Right lobe of liver (tissue), 6 donors: ENCODE results near the gene HOXA2. TPM values are rescaled to one million over a fixed set of nuclear protein-coding genes. Genes with fewer than 3 reads are reported as not detected.
A peak's percentile ranks its signal among the peaks of the same experiment; 100 is the strongest.

Source experiments
- ATAC-seq, 4 donors: fragments of 200-7000 bp; cut with Tn5 transposase; one replicate each; pipeline ENCODE4 v1.9.1; 2020; ENCODE audit warnings: mild to moderate bottlenecking in 4 of 4, moderate library complexity in 4 of 4
- DNase-seq, 3 donors: peaks; one replicate each; pipeline ENCODE4 v3.0.0-alpha.2; 2020
- H3K27ac ChIP-seq, 3 donors: fragments of 200-600 bp; one replicate each; pipeline ENCODE4 v1.8.0; 2022
- H3K27me3 ChIP-seq, 2 donors: fragments of 200-600 bp; one replicate each; pipeline ENCODE4 v1.8.0; 2022
- H3K36me3 ChIP-seq, 4 donors: fragments of 200-600 bp; sonication (generic) in 1 of 4; one replicate each; pipeline versions ENCODE4 v1.5.1 to v1.8.0; 2017 to 2022; ENCODE audit warnings: control low read depth in 1 of 4
- H3K4me1 ChIP-seq, 4 donors: fragments of 200-600 bp; sonication (generic) in 1 of 4; one replicate each; pipeline versions ENCODE4 v1.5.1 to v1.8.0; 2017 to 2022; ENCODE audit warnings: control low read depth in 1 of 4
- H3K4me3 ChIP-seq, 3 donors: fragments of 200-600 bp; one replicate each; pipeline ENCODE4 v1.8.0; 2022
- H3K9me3 ChIP-seq, 4 donors: fragments of 200-600 bp; sonication (generic) in 1 of 4; one replicate each; pipeline versions ENCODE4 v1.5.1 to v1.8.0; 2017 to 2022; ENCODE audit warnings: control low read depth in 1 of 4
- POLR2A ChIP-seq: fragments of 450-650 bp; IDR thresholded peaks from one replicate; pipeline ENCODE4 v1.6.1; 2017; ENCODE audit warnings: antibody characterized with exemption, mild to moderate bottlenecking
- WGBS: methylation state at CpG from one replicate; pipeline ENCODE4 v1.1.6; 2018; ENCODE audit warnings: low coverage, low lambda C conversion rate; ENCODE audit not compliant: insufficient coverage; ENCODE audit errors: missing lambda C conversion rate; 5-methylcytosine and 5-hydroxymethylcytosine counted together
- intact Hi-C, 2 donors: fragments of 100-400 bp; cut with DNase I; formaldehyde crosslinking; loops; one replicate each; pipeline versions ENCODE4 v1.11.2 to v1.14.1; 2022
- total RNA-seq, 6 experiments: library from RNA; depleted of rRNA in 2 of 6; stranded (reverse); fragments of >200 nt in 2 of 6; fragmentation: NEBNext Ultra II Directional in 3 of 6; extraction: Animal tissue kit (Norgen Biotek cat#: 25700) in 3 of 6; gene quantifications; one replicate each; pipeline versions ENCODE4 v1.1.0 to v1.2.4, GENCODE V29; 2016 to 2023
- TF ChIP-seq, protein P1 (sequence below), 4 donors: fragments of 200-600 bp in 3 of 4; fragments of 450-650 bp in 1 of 4; IDR thresholded peaks; one replicate each; pipeline versions ENCODE4 v1.5.1 to v1.8.0; 2016 to 2022; ENCODE audit warnings: antibody characterized with exemption in 4 of 4, mild to moderate bottlenecking in 2 of 4
- donor health status: DM: no; HTN: yes; CAD: no.
- donor health status: DM: no; HTN: no; CAD: no.
- donor health status: DM: no; HTN: no; CAD: no.
- donor health status: DM: no; HTN: yes; CAD: no.
- donor health status: DM: no; HTN: yes; CAD: no.

Gene HOXA2
- total RNA-seq, 6 experiments from 2014 or later: 0.16 to 0.19 (median 0.17) TPM; not detected in 3

DNA sequence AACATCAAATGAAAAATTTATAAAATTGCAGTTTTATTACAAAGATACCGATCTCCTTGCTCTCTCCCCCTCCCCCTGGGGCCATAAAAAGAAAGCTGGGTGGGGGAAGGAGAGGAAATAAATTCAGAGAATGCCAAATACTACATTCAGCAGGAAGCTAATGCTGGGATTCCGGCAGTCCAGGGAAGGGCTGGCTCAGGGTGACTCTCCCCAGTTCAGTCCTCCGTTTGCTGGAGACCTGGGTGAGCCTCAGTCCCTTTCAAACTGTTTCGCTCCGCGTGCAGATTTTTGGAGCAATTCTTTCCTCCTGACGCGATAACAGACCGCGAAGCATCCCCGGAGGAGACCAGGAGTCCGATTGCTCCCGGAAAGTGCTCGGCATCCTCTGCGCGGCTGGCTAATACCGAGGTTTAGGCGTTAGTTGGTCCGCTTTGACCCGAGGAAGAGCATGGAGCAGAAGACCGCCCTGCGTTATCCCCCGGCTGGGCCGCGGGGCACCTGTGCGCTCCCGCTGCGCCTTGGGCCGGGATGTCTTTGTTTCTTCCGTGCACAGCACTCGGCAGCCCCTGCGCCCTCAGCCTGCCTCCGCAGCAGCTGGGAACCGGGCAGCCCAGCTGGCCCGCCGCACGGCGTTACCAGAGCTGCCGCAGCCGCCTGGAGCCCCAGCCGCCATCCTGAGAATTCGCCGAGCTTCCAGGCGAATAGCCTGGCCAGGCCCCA, 3.9 kb upstream of the HOXA2 start:
- TF ChIP-seq POLR2A: no peak
- TF ChIP-seq, protein P1, sequence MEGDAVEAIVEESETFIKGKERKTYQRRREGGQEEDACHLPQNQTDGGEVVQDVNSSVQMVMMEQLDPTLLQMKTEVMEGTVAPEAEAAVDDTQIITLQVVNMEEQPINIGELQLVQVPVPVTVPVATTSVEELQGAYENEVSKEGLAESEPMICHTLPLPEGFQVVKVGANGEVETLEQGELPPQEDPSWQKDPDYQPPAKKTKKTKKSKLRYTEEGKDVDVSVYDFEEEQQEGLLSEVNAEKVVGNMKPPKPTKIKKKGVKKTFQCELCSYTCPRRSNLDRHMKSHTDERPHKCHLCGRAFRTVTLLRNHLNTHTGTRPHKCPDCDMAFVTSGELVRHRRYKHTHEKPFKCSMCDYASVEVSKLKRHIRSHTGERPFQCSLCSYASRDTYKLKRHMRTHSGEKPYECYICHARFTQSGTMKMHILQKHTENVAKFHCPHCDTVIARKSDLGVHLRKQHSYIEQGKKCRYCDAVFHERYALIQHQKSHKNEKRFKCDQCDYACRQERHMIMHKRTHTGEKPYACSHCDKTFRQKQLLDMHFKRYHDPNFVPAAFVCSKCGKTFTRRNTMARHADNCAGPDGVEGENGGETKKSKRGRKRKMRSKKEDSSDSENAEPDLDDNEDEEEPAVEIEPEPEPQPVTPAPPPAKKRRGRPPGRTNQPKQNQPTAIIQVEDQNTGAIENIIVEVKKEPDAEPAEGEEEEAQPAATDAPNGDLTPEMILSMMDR (IDR thresholded peaks at IDR 0.05): no peak
- ATAC-seq: peak; percentile 18 to 43 (median 27)

DNA sequence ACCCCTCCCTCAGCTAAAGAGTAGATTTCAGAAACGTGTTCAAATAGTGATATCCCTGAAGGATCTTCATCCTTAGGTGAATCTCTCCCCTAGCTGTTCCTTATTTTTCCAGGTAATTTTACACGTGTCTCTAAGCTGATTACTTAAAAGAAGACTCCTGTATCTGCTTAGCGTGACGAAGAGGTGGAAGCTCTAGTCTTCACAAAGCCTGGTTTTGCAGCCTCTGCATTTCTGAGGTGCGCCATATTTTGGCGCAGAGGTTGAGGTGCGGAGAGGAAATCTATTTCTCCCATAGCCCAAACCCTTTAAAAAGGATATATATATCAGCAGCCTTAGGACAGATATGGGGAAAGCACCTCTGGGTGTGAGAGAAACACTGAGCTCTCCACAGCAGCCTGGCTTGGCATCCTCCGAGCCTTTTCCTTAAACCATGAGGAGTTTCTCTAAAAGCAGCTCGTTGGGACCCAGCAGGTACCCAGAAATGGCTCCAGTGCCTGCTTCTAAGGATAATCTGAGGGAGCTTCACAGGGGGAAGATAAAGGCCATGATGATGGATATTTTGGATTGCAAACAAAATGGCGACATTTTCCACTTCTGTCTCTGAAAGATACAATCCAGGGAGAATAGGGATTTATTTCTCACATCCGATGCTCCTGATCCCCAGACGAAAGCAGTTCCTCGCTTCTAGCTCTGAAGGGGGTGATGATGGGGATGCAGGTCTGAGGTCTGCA, 3.0 kb upstream of the HOXA2 start:
- no peaks in the 10 kb centered on the region for H3K36me3 ChIP-seq
- no peaks in the 10 kb centered on the region for H3K9me3 ChIP-seq
- no peak overlapping the region for H3K4me3 ChIP-seq
- TF ChIP-seq, protein P1 (IDR thresholded peaks at IDR 0.05): no peak
- TF ChIP-seq POLR2A: no peak
- peaks cover 0 to 18% of the 10 kb centered on the region in 2 donors for H3K27me3 ChIP-seq
- intact Hi-C loops: no loop called here
- peak overlapping the region in 1 of 3 donors; percentile 65 for H3K27ac ChIP-seq
- ATAC-seq (no peak), DNase-seq (no peak)
- peaks cover 0 to 3% (median 0%) of the 10 kb centered on the region in 4 donors for H3K4me1 ChIP-seq
- WGBS: 22% methylated on average over 8 of the region's 13 CpGs

More for the DNA sequence above, 3.9 kb upstream of the HOXA2 start:
- Histone ChIP-seq H3K27me3 (peaks cover 0 to 25% of the 10 kb centered on the region in 2 donors), H3K4me1 (peaks cover 0 to 4% (median 2%) of the 10 kb centered on the region in 4 donors), H3K27ac (peak overlapping the region; percentile 5 to 71 (median 65)), H3K36me3 (no peaks in the 10 kb centered on the region), H3K4me3 (peak overlapping the region in 1 of 3 donors; percentile 13), H3K9me3 (no peaks in the 10 kb centered on the region)
- WGBS: 27% methylated on average over 17 of the region's 44 CpGs
- intact Hi-C loops: no loop called here
- DNase-seq: peak in 1 of 3 donors; percentile 33

DNA sequence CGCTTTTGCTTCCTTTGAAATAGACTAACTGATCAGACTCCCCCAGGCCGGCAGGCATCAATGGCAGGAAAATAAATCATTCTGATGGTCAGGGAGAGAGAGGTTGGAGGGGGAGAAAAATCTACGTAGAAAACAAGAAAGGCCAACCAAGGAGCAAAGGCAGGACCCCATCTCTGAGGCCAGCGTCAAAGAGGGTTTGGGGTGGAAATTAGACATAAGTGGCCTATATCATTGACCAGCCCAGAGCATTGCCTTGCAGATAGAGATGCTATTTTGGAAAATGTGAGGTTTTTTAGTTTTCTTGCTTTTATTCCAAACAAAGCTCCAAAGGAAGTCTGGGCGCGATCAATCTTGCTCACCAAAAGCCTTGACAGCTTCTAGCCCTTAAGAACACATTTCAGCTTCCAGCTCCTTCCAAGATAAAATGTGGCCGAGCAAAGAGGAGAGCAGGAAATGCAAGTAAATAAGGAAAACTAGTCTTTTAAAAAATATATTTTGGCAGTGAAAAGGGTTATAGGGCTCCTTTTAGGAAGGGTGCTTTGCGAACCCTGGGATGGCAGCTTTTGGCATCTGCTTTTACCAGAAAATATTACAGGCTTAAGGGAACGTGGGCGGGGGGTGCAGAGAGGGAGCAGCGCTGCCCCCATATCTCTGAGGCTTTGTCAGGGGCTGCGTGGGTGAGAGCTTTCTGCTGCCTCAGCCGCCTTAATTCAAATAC, 2.0 kb upstream of the HOXA2 start:
- H3K27ac ChIP-seq: peak overlapping the region in 2 of 3 donors; percentile 54 to 71
- no peaks in the 10 kb centered on the region for H3K36me3 ChIP-seq
- H3K4me3 ChIP-seq: no peak overlapping the region
- H3K9me3 ChIP-seq: no peaks in the 10 kb centered on the region
- peaks cover 0 to 3% (median 0%) of the 10 kb centered on the region in 4 donors for H3K4me1 ChIP-seq
- no peak for ATAC-seq
- peaks cover 0 to 23% of the 10 kb centered on the region in 2 donors for H3K27me3 ChIP-seq
- DNase-seq: no peak
- TF ChIP-seq, protein P1 (IDR thresholded peaks at IDR 0.05): no peak
- no peak for TF ChIP-seq POLR2A
- WGBS: 19% methylated on average over 13 of the region's 13 CpGs
- intact Hi-C loops: no loop called here

DNA sequence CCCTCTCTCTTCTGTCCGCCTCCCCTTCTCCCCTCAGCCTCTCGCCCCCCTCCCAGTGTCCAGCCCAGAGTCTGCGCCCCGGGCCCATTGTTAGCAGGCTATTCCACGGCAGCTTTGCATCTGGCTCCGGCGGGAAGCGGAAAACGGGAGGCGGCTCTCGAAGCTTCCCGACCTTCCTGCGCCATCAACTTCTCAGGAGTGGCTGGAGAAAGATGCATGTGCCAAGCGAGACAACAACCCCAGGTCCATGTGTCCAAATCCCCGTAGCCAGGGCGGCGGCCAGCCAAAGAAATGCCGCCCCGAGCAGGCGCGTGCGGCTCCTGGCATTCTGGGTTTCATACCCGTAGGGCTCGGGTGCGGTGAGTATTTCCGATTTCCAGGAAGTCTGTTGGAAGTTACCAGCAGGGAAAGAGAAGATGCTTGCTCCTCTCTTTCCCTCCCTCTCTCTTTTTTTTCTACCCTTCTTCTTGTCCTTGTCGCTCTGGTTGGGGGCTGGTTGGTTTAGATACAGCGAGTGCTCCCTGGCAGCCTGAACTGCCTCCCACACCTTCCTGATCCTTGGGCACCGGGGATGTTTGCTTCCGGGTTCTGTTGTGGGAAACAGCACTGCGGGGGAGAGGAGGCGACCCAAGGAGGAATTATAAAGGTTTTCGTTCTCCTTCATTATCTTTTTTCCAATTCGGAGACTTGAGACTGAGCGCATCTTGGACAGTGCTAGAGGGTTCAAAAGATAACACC, 1.2 kb upstream of the HOXA2 start:
- Histone ChIP-seq H3K9me3 (no peaks in the 10 kb centered on the region), H3K36me3 (no peaks in the 10 kb centered on the region), H3K4me3 (no peak overlapping the region), H3K4me1 (peaks cover 0 to 3% (median 0%) of the 10 kb centered on the region in 4 donors), H3K27ac (peak overlapping the region; percentile 50 to 71 (median 54)), H3K27me3 (peaks cover 0 to 25% of the 10 kb centered on the region in 2 donors)
- no peak for TF ChIP-seq POLR2A
- TF ChIP-seq, protein P1 (IDR thresholded peaks at IDR 0.05): no peak
- intact Hi-C loops: no loop called here
- peak in 2 of 4 donors; percentile 7 to 11 for ATAC-seq
- no peak for DNase-seq
- WGBS: 11% methylated on average over 22 of the region's 35 CpGs
